Liver (tissue), 9 donors: ENCODE data around the gene MTCH1. TPM values are rescaled to one million over a fixed set of nuclear protein-coding genes. Genes with fewer than 3 reads are reported as not detected.

Experiments used
- DNase-seq: peaks from one replicate; pipeline ENCODE4 v3.0.0-alpha.2; 2017; ENCODE audit warnings: low spot score
- H3K27ac ChIP-seq, 2 donors: one replicate each; pipeline ENCODE4 v1.7.0; 2013; ENCODE audit warnings: inconsistent platforms in 2 of 2, low read length in 2 of 2, control low read depth in 1 of 2, low read depth in 1 of 2, mild to moderate bottlenecking in 1 of 2
- H3K27me3 ChIP-seq, 4 donors: one replicate each; pipeline versions ENCODE4 v1.6.1 to v1.7.0; 2013; ENCODE audit warnings: low read length in 3 of 4, inconsistent platforms in 1 of 4, mild to moderate bottlenecking in 1 of 4, moderate library complexity in 1 of 4; ENCODE audit not compliant: control insufficient read depth in 4 of 4, insufficient read depth in 4 of 4
- H3K36me3 ChIP-seq, 4 donors: one replicate each; pipeline versions ENCODE4 v1.6.1 to v1.7.0; 2013; ENCODE audit warnings: low read length in 3 of 4, mild to moderate bottlenecking in 3 of 4, low read depth in 1 of 4, moderate library complexity in 1 of 4; ENCODE audit not compliant: control insufficient read depth in 4 of 4, insufficient read depth in 3 of 4
- H3K4me1 ChIP-seq, 4 donors: one replicate each; pipeline versions ENCODE4 v1.6.1 to v1.7.0; 2013; ENCODE audit warnings: low read length in 3 of 4, mild to moderate bottlenecking in 3 of 4, moderate library complexity in 1 of 4; ENCODE audit not compliant: control insufficient read depth in 4 of 4, insufficient read depth in 4 of 4
- H3K4me3 ChIP-seq, 3 donors: one replicate each; pipeline versions ENCODE4 v1.6.1 to v1.7.0; 2013; ENCODE audit warnings: low read length in 3 of 3, control low read depth in 1 of 3, low read depth in 1 of 3, mild to moderate bottlenecking in 1 of 3
- H3K9ac ChIP-seq, 2 donors: one replicate each; pipeline ENCODE4 v1.7.0; 2013; ENCODE audit warnings: low read length in 2 of 2, mild to moderate bottlenecking in 2 of 2, moderate library complexity in 2 of 2, control low read depth in 1 of 2, low read depth in 1 of 2
- H3K9me3 ChIP-seq, 4 donors: one replicate each; pipeline versions ENCODE4 v1.6.1 to v1.7.0; 2013; ENCODE audit warnings: low read length in 3 of 4; ENCODE audit not compliant: control insufficient read depth in 4 of 4
- EGR1 ChIP-seq, 2 donors: IDR thresholded peaks; 2 replicates each; pipeline ENCODE4 v1.6.1; 2016 to 2018; ENCODE audit warnings: antibody characterized with exemption in 2 of 2, low read depth in 2 of 2
- FOXA1 ChIP-seq: IDR thresholded peaks from 2 replicates; pipeline ENCODE4 v1.6.1; 2016; ENCODE audit warnings: antibody characterized with exemption
- FOXA2 ChIP-seq: IDR thresholded peaks from 2 replicates; pipeline ENCODE4 v1.6.1; 2016; ENCODE audit warnings: antibody characterized with exemption
- GABPA ChIP-seq, 2 donors: IDR thresholded peaks in 1 of 2; conservative IDR thresholded peaks in 1 of 2; 2 replicates each; pipeline ENCODE4 v1.6.1; 2016; ENCODE audit warnings: antibody characterized with exemption in 2 of 2, mild to moderate bottlenecking in 1 of 2, moderate library complexity in 1 of 2
- HNF4A ChIP-seq, 2 donors: conservative IDR thresholded peaks; 2 replicates each; pipeline ENCODE4 v1.6.1; 2016; ENCODE audit warnings: antibody characterized with exemption in 2 of 2, mild to moderate bottlenecking in 2 of 2
- HNF4G ChIP-seq: IDR thresholded peaks from 2 replicates; pipeline ENCODE4 v1.6.1; 2016; ENCODE audit warnings: antibody characterized with exemption
- JUND ChIP-seq, 2 donors: IDR thresholded peaks; 2 replicates each; pipeline ENCODE4 v1.6.1; 2016; ENCODE audit warnings: antibody characterized with exemption in 2 of 2
- NR2F2 ChIP-seq: IDR thresholded peaks from 2 replicates; pipeline ENCODE4 v1.6.1; 2016; ENCODE audit warnings: antibody characterized with exemption
- RAD21 ChIP-seq, 2 donors: IDR thresholded peaks; 2 replicates each; pipeline ENCODE4 v1.6.1; 2016; ENCODE audit warnings: antibody characterized with exemption in 2 of 2, mild to moderate bottlenecking in 2 of 2
- RXRA ChIP-seq, 2 donors: IDR thresholded peaks; 2 replicates each; pipeline ENCODE4 v1.6.1; 2017 to 2018; ENCODE audit warnings: antibody characterized with exemption in 2 of 2, mild to moderate bottlenecking in 1 of 2
- SP1 ChIP-seq: IDR thresholded peaks from 2 replicates; pipeline ENCODE4 v1.6.1; 2018; ENCODE audit warnings: antibody characterized with exemption, mild to moderate bottlenecking
- TAF1 ChIP-seq: conservative IDR thresholded peaks from 2 replicates; pipeline ENCODE4 v1.6.1; 2016; ENCODE audit warnings: antibody characterized with exemption, mild to moderate bottlenecking
- YY1 ChIP-seq: IDR thresholded peaks from 2 replicates; pipeline ENCODE4 v1.6.1; 2016; ENCODE audit warnings: antibody characterized with exemption, mild to moderate bottlenecking
- polyA plus RNA-seq, 2 donors: library from polyadenylated mRNA; stranded (reverse) in 1 of 2; unstranded in 1 of 2; fragments of 200-250 nt in 1 of 2; fragments of >200 nt in 1 of 2; fragmentation: Nextera tagmentation in 1 of 2; extraction: Ambion mirVana in 1 of 2; gene quantifications; one replicate each; pipeline versions ENCODE4 v1.2.1 to v1.2.3, GENCODE V29; 2013 to 2015
- total RNA-seq, 2 donors: library from RNA; depleted of rRNA; stranded (reverse); fragments of >200 nt; gene quantifications; one replicate each; pipeline ENCODE4 v1.2.3, GENCODE V29; 2014
- TF ChIP-seq, protein P1 (sequence below): fragments of 150-350 bp; IDR thresholded peaks from 2 replicates; pipeline ENCODE4 v1.5.1; 2017; ENCODE audit warnings: improper control_type of control experiment, low read depth, low read length; ENCODE audit not compliant: missing input control
- TF ChIP-seq, protein P2 (sequence below): IDR thresholded peaks from 2 replicates; pipeline ENCODE4 v1.6.1; 2016; ENCODE audit warnings: antibody characterized with exemption
- TF ChIP-seq, protein P3 (sequence below): IDR thresholded peaks from 2 replicates; pipeline ENCODE4 v1.6.1; 2016; ENCODE audit warnings: antibody characterized with exemption
- TF ChIP-seq, protein P4 (sequence below): IDR thresholded peaks from 2 replicates; pipeline ENCODE4 v1.6.1; 2016; ENCODE audit warnings: antibody characterized with exemption, mild to moderate bottlenecking
- TF ChIP-seq, protein P5 (sequence below): IDR thresholded peaks from 2 replicates; pipeline ENCODE4 v1.6.1; 2016; ENCODE audit warnings: antibody characterized with exemption
- donor health status: healthy.
- donor health status: healthy.
- donor health status: healthy.
- donor health status: healthy.
- donor health status: healthy.

MTCH1 gene
- total and polyA plus RNA-seq, 4 donors = 61.5 to 79.6 (median 74.1) TPM

DNA sequence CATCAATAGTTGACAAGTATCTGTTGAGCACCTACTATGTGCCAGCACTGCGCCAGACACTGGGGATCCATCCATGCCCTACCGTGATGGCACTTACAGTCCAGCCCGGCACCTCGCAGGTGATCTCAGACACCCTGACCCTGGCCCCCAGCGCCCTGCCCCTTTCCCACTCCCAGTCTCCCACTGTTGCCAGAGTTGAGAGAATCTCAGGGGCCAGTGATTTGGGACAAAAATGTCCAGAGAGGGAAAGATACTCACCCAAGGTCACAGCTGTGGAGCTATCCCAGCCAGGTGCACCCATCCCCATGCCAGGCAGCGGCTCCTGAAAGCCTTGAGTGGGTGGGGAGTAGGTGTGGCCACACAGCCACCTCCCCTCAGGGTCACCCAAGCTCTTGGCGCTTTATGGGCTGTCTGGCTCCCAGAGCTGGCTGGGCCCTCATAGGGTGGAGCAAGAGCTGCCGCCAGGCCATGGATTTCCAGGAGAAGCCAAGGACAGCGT is 28.2 kb downstream of the MTCH1 start (continued):
- TF ChIP-seq, protein P1, sequence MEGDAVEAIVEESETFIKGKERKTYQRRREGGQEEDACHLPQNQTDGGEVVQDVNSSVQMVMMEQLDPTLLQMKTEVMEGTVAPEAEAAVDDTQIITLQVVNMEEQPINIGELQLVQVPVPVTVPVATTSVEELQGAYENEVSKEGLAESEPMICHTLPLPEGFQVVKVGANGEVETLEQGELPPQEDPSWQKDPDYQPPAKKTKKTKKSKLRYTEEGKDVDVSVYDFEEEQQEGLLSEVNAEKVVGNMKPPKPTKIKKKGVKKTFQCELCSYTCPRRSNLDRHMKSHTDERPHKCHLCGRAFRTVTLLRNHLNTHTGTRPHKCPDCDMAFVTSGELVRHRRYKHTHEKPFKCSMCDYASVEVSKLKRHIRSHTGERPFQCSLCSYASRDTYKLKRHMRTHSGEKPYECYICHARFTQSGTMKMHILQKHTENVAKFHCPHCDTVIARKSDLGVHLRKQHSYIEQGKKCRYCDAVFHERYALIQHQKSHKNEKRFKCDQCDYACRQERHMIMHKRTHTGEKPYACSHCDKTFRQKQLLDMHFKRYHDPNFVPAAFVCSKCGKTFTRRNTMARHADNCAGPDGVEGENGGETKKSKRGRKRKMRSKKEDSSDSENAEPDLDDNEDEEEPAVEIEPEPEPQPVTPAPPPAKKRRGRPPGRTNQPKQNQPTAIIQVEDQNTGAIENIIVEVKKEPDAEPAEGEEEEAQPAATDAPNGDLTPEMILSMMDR = no peak
- TF ChIP-seq EGR1 (IDR thresholded peaks at IDR 0.05; ENCODE audit: low read depth in 2 of 2) (no peak), HNF4G (no peak), FOXA1 (no peak), HNF4A (conservative IDR thresholded peaks at IDR 0.05) (no peak)

DNA sequence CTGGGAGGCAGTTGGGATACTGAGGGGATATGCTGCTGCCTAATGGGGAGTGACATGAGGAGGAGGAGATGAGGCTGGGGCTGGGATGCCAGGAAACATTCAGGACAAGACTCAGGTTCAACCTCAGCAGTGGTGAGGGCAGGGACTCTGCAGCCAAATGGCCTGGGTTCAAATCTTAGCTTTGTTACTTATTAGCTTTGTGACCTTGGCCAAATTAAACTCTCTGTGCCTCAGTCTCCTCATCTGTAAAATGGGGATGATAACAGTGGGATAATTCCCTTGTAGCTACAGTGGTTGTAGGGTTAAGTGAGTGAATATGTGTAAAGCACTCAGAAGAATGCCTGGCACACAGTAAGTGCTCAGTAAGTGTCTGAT is 29.6 kb downstream of the MTCH1 start:
- Histone ChIP-seq H3K36me3 (no peaks in the 10 kb centered on the region), H3K4me3 (no peak overlapping the region), H3K4me1 (no peaks in the 10 kb centered on the region), H3K9me3 (no peaks in the 10 kb centered on the region), H3K9ac (no peak overlapping the region), H3K27ac (no peak overlapping the region), H3K27me3 (no peaks in the 10 kb centered on the region)
- TF ChIP-seq, protein P2, sequence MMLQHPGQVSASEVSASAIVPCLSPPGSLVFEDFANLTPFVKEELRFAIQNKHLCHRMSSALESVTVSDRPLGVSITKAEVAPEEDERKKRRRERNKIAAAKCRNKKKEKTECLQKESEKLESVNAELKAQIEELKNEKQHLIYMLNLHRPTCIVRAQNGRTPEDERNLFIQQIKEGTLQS = no peak
- TF ChIP-seq, protein P3, sequence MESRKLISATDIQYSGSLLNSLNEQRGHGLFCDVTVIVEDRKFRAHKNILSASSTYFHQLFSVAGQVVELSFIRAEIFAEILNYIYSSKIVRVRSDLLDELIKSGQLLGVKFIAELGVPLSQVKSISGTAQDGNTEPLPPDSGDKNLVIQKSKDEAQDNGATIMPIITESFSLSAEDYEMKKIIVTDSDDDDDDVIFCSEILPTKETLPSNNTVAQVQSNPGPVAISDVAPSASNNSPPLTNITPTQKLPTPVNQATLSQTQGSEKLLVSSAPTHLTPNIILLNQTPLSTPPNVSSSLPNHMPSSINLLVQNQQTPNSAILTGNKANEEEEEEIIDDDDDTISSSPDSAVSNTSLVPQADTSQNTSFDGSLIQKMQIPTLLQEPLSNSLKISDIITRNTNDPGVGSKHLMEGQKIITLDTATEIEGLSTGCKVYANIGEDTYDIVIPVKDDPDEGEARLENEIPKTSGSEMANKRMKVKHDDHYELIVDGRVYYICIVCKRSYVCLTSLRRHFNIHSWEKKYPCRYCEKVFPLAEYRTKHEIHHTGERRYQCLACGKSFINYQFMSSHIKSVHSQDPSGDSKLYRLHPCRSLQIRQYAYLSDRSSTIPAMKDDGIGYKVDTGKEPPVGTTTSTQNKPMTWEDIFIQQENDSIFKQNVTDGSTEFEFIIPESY = no peak
- TF ChIP-seq, protein P1 = no peak
- TF ChIP-seq, protein P4, sequence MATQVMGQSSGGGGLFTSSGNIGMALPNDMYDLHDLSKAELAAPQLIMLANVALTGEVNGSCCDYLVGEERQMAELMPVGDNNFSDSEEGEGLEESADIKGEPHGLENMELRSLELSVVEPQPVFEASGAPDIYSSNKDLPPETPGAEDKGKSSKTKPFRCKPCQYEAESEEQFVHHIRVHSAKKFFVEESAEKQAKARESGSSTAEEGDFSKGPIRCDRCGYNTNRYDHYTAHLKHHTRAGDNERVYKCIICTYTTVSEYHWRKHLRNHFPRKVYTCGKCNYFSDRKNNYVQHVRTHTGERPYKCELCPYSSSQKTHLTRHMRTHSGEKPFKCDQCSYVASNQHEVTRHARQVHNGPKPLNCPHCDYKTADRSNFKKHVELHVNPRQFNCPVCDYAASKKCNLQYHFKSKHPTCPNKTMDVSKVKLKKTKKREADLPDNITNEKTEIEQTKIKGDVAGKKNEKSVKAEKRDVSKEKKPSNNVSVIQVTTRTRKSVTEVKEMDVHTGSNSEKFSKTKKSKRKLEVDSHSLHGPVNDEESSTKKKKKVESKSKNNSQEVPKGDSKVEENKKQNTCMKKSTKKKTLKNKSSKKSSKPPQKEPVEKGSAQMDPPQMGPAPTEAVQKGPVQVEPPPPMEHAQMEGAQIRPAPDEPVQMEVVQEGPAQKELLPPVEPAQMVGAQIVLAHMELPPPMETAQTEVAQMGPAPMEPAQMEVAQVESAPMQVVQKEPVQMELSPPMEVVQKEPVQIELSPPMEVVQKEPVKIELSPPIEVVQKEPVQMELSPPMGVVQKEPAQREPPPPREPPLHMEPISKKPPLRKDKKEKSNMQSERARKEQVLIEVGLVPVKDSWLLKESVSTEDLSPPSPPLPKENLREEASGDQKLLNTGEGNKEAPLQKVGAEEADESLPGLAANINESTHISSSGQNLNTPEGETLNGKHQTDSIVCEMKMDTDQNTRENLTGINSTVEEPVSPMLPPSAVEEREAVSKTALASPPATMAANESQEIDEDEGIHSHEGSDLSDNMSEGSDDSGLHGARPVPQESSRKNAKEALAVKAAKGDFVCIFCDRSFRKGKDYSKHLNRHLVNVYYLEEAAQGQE = no peak
- TF ChIP-seq SP1 (no peak), EGR1 (IDR thresholded peaks at IDR 0.05; ENCODE audit: low read depth in 2 of 2) (no peak), YY1 (no peak), JUND (IDR thresholded peaks at IDR 0.05) (no peak), GABPA (IDR thresholded peaks at IDR 0.05 in 1 of 2, conservative IDR thresholded peaks at IDR 0.05 in 1 of 2) (no peak), FOXA2 (no peak), TAF1 (no peak), RXRA (IDR thresholded peaks at IDR 0.05) (no peak), HNF4A (conservative IDR thresholded peaks at IDR 0.05) (no peak), RAD21 (IDR thresholded peaks at IDR 0.05) (no peak), FOXA1 (no peak), NR2F2 (no peak), HNF4G (no peak)
- TF ChIP-seq, protein P5, sequence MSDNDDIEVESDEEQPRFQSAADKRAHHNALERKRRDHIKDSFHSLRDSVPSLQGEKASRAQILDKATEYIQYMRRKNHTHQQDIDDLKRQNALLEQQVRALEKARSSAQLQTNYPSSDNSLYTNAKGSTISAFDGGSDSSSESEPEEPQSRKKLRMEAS = no peak
- no peak for DNase-seq
